HK-2 (cell line): ENCODE data around the gene AP3B1.
"Not testable (repeated sequence)": the region's sequence is repeated elsewhere in the genome, so short reads cannot be mapped to it uniquely, and the experiment has no call there.

Source experiments
- DNase-seq: peaks from one replicate; pipeline ENCODE4 v3.0.0-alpha.2; 2018; ENCODE audit not compliant: unreplicated experiment

AP3B1 gene

GRCh38 chr5:78242001-78242400, 52.5 kb downstream of the AP3B1 start:
- no peak for DNase-seq

DNA sequence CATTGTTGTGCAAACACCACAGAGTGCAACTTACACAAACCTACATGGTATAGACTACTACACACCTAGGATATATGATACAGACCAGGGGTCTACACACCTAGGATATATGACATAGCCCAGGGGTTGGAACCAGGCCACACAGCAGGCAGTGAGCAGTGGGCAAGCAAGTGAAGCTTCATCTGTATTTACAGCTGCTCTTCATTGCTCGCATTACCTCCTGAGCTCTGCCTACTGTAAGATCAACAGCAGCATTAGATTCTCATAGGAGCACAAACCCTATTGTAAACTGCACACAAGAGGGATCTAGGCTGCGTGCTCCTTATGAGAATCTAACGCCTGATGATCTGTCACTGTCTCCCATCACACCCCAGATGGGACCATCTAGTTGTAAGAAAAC, 56.6 kb downstream of the AP3B1 start:
- DNase-seq: no peak

DNA sequence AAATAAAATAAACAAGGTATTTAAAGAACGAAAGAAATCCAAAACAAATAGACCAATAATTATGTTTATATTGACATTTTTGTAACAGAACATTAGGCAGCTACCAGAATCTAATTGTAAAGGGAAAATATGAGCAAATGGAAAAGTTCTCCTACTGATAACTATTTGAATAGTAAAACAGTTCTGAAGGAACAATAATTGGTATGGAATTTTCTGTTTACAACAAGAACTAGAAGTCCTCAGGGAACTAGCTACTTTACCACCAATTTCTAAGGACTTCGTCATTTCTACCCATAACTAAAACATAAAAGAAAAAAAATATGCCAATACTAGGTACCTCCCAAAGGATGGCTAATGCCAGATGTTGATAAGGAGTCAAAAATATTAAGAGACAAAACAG, 58.5 kb downstream of the AP3B1 start:
- DNase-seq: no peak

GRCh38 chr5:78235289-78235688, 59.2 kb downstream of the AP3B1 start:
- no peak for DNase-seq

GRCh38 chr5:78234804-78235203, 59.7 kb downstream of the AP3B1 start:
- DNase-seq: no peak

DNA sequence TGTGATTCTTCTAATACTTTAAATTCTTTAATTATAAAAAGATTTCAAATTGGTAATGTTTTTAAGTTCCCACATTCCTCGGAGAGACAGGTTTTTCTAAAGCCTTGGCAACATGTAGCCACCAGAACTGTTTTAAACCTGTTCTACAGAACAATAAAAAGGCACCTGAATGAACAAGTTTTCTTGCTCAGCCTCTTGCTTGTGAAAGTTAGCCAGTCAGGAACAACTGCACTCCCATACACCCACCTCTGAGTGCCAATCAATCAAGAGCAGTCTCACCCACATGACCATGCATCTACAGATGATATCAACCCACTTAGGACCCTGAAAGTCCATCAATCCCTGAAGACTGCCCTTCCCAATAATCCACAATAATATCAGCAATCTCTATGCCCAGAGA, 62.3 kb downstream of the AP3B1 start:
- DNase-seq: no peak

DNA sequence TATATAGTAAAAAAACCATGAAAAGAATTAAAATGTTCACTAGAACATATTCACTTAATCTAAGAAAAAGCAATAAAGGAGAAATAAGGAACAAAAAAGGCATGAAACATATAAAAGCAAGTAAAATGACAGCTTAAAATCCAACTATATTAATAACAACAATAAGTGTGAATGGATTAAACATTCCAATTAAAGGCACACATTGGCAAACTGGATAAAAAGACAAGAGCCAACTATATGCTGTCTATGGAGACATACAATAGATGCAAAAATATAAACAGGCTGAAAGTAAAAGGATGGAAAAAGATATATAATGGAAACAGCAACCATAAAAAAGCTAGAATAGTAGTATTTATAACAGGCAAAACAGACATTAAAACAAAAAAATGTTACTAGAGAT, 70.1 kb downstream of the AP3B1 start:
- DNase-seq: no peak

- DNase-seq: no peak
These were observed 72.5 kb downstream of the AP3B1 start for GRCh38 chr5:78221964-78222451.

- DNase-seq: no peak
These were observed 73.0 kb downstream of the AP3B1 start for GRCh38 chr5:78221467-78221866.

- DNase-seq: no peak
These were observed 78.5 kb downstream of the AP3B1 start for GRCh38 chr5:78215972-78216371.

GRCh38 chr5:78215565-78215964, 78.9 kb downstream of the AP3B1 start:
- DNase-seq: no peak

- DNase-seq: no peak
These were observed 80.7 kb downstream of the AP3B1 start for GRCh38 chr5:78213799-78214198.

GRCh38 chr5:78211052-78211451, 83.4 kb downstream of the AP3B1 start:
- DNase-seq: no peak

DNA sequence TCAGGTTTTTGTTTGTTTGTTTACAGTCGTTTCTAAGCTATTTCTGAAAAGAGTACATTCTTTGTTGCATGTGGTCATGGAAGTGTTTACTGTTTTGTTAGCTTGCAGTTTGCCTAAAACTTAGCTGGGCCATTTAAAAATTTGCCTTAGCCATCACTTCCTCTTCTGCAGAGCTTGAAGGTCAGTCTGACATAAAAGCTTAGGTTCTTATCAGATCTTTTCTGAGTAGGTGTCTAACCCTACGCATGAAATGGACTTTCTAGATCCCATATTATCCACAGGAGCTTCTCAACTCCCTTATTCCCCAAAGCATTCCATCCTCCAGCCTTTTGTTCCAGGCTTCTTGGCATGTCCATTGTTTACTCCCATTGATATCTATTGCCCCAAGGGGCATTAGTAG, 90.3 kb downstream of the AP3B1 start:
- DNase-seq: no peak

DNA sequence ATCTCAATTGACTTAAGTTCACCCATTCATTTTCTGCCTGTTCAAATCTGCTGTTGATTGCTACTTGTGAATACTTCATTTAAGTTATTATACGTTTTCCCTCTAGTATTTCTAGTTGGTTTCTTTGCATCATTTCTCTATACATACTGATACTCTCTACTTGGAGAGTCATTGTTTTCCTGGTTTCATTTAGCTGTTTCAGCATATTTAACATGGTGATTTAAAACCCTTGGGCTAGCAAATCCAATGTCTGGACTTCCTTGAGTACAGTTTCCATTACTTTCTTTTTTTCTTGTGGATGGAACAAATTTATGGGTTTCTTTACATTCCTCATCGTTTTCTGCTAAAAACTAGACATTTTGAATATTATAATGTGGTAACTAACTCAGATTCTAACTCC, 90.7 kb downstream of the AP3B1 start:
- no peak for DNase-seq

- DNase-seq: no peak
These were observed 104.1 kb downstream of the AP3B1 start for GRCh38 chr5:78190402-78190801.

DNA sequence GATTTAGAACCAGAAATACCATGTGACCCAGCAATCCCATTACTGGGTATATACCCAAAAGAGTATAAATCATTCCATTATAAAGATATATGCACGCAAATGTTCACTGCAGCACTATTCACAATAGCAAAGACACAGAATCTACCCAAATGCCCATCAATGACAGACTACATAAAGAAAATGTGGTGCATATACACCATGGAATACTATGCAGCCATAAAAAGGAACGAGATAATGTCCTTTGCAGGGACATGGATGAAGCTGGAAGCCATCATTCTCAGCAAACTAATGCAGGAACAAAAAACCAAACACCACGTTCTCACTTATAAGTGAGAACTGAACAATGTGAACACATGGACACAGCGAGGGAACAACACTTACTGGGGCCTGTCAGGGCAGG, 105.8 kb downstream of the AP3B1 start:
- DNase-seq: not testable (repeated sequence)

GRCh38 chr5:78187172-78187571, 107.3 kb downstream of the AP3B1 start:
- DNase-seq: no peak

DNA sequence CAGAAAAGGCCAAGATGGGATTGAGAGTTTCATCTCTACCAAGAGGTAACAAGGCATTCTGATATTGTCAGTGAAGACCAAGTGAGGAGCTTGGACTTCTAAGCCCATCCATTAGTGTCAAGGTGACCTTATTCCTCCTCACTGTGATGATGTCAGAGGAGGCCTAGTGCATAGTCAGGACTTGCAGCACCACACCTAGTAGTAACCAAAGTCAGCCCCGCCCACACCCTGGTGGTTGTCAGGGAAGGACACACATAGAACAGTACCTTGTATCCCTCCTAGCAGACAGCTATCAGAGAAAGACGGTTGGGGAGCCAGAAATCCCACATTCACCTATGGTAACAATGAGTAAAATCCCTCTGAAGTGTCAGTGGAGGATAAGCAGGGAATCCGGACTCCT, 111.7 kb downstream of the AP3B1 start:
- no peak for DNase-seq

- DNase-seq: no peak
These were observed 116.1 kb downstream of the AP3B1 start for GRCh38 chr5:78178356-78178755.

DNA sequence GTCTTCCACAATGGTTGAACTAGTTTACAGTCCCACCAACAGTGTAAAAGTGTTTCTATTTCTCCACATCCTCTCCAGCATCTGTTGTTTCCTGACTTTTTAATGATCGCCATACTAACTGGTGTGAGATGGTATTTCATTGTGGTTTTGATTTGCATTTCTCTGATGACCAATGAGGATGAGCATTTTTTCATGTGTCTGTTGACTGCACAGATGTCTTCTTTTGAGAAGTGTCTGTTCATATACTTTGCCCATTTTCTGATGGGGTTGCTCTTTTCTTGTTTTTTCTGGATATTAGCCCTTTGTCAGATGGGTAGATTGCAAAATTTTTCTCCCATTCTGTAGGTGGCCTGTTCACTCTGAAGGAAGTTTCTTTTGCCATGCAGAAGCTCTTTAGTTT, 124.2 kb downstream of the AP3B1 start:
- DNase-seq: not testable (repeated sequence)

DNA sequence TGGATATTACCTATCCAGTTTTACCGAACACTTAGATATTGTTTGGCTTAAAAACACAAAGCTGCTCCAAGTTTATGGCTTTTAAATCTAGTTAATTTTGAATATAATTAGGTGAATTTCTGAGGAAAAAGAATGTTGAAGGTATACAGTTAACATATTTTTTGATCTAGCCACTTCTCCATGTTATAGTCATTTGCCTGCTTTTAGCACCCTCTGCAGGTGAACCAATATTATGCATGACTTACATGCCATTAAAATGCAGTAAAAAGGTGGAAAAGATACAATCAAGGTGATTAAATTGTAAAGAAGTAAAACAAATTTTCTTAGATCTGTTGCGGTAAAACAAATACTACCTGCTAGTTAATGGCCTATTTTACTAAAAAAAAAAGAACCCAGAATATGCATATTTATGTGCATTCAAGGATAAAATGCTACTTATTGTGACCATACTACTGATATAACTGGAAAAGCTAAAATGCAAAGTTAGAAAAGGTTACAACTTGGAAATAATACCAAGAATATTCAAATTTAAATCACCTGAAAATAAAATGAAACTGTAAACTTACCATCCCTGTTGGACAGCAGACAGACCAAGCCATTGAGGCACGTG, 132.1 kb downstream of the AP3B1 start:
- DNase-seq: no peak

GRCh38 chr5:78157001-78157400, 137.5 kb downstream of the AP3B1 start:
- no peak for DNase-seq

DNA sequence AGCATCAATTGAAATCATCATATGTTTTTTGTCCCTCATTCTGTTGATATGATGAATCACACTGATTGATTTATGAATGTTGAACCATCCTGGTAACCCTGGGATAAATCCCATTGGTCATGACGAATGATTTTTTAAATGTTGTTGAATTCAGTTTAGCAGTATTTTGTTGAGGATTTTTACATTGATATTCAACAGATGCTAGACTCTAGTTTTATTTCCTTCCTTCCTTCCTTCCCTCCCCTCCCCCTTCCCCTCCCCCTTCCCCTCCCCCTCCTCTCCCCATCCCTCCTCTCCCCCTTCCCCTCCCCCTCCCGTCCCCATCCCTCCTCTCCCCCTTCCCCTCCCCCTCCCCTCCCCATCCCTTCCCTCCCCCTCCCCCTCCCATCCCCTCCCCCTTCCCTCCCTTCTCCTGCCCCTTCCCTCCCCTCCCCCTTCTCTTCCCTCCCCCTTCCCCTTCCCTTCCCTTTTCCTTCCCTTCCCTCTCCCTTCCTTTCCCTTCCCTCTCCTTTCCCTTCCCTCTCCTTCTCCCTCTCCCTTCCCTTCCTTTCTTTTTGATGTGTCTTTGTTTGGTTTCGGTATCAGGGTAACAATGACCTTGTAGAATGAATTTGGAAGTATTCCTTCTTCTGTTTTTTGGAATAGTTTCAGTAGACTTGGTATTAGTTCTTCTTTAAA, 142.8 kb downstream of the AP3B1 start:
- no peak for DNase-seq
